Cardiac fibroblast (primary cell): ENCODE measurements around the gene P2RX2.

Experiments used
- DNase-seq, 2 donors: peaks; one replicate each; pipeline versions ENCODE4 v3.0.0 to v3.0.0-alpha.2; 2010; ENCODE audit warnings: low read depth in 2 of 2
- H3K4me3 ChIP-seq, 2 donors: replicated peaks in 1 of 2; 1 replicate in 1 of 2; 2 replicates in 1 of 2; pipeline ENCODE4 v1.5.1; 2011; ENCODE audit warnings: low read depth in 2 of 2, low read length in 2 of 2, mild to moderate bottlenecking in 2 of 2, moderate library complexity in 1 of 2
- CTCF ChIP-seq: IDR thresholded peaks from one replicate; pipeline ENCODE4 v1.5.1; 2011; ENCODE audit warnings: low read depth, mild to moderate bottlenecking, low read length, inconsistent platforms

Gene P2RX2

GRCh38 chr12:132662901-132663755 is 44.6 kb downstream of the P2RX2 start:
- no peak overlapping the region for H3K4me3 ChIP-seq
- TF ChIP-seq CTCF: no peak
- no peak for DNase-seq

GRCh38 chr12:132664206-132665148 is 45.9 kb downstream of the P2RX2 start:
- DNase-seq: no peak
- no peak overlapping the region for H3K4me3 ChIP-seq
- no peak for TF ChIP-seq CTCF

- no peak overlapping the region for H3K4me3 ChIP-seq
- TF ChIP-seq CTCF: no peak
- DNase-seq: no peak
These were observed 46.5 kb downstream of the P2RX2 start for GRCh38 chr12:132665149-132665491.

GRCh38 chr12:132665794-132666193 is 47.2 kb downstream of the P2RX2 start:
- no peak for DNase-seq
- TF ChIP-seq CTCF: no peak
- no peak overlapping the region for H3K4me3 ChIP-seq

- TF ChIP-seq CTCF: no peak
- no peak for DNase-seq
- H3K4me3 ChIP-seq: no peak overlapping the region
These were observed 49.9 kb downstream of the P2RX2 start for GRCh38 chr12:132668191-132669088.
